Erythroblast (primary cell): Measurements from ENCODE around the gene ADAM10.

Experiments used
- GATA1 ChIP-seq: IDR thresholded peaks from 2 replicates; pipeline ENCODE4 v1.6.1; 2011; ENCODE audit warnings: low read depth, mild to moderate bottlenecking, control low read depth, low read length, moderate library complexity
- POLR2A ChIP-seq: IDR thresholded peaks from 2 replicates; pipeline ENCODE4 v1.6.1; 2011; ENCODE audit warnings: mild to moderate bottlenecking, low read length

DNA sequence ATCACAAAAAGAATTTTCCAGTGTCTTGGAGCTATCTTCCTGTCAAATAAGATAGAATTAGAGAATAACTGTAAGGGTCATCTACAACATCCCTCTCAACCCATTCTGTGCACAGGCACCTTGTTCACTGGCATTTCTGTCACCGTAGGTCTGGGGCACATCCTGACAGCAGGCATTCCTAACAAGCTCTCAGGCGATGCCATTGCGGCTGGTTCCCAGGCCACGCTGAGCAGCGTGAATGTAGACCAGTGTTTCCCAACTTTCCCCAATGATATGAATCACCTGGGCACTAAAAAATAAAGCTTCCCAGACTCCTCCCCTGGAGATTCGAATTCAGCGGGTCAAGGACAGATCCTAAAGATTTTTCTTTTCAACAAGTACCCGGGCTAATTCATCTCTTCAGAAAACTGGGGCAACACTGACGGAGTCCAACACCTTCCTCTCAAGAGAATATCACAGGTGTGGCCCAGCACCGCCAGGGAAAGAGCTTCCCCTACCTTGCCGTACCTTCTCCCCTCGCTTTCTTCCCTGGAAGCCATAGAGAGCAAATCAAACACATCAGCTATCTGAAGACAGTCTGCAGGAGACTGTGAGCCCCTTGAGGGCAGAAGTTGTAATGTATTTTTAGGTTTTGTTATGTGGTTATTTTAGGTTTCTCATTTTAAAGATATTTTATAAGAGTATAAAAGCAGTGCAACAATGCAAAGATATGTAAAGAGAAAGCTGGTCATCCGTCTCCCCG, 174.3 kb downstream of the ADAM10 start:
- TF ChIP-seq POLR2A = no peak
- no peak for TF ChIP-seq GATA1
